Right renal cortex interstitium (tissue), 3 donors: Measurements from ENCODE around the gene THAP4. TPM values are rescaled to one million over a fixed set of nuclear protein-coding genes. Genes with fewer than 3 reads are reported as not detected.

Source experiments
- DNase-seq, 3 donors: peaks; one replicate each; pipeline ENCODE4 v3.0.0-alpha.2; 2013; ENCODE audit warnings: low read depth in 3 of 3, low spot score in 2 of 3
- polyA plus RNA-seq, 3 donors: library from polyadenylated mRNA; unstranded; fragments of 120-200 nt; gene quantifications; one replicate each; pipeline ENCODE4 v1.2.1, GENCODE V29; 2013; ENCODE audit not compliant: insufficient read length in 3 of 3

The THAP4 gene
- polyA plus RNA-seq, 3 donors = 57.9 to 69.0 (median 58.4) TPM

DNA sequence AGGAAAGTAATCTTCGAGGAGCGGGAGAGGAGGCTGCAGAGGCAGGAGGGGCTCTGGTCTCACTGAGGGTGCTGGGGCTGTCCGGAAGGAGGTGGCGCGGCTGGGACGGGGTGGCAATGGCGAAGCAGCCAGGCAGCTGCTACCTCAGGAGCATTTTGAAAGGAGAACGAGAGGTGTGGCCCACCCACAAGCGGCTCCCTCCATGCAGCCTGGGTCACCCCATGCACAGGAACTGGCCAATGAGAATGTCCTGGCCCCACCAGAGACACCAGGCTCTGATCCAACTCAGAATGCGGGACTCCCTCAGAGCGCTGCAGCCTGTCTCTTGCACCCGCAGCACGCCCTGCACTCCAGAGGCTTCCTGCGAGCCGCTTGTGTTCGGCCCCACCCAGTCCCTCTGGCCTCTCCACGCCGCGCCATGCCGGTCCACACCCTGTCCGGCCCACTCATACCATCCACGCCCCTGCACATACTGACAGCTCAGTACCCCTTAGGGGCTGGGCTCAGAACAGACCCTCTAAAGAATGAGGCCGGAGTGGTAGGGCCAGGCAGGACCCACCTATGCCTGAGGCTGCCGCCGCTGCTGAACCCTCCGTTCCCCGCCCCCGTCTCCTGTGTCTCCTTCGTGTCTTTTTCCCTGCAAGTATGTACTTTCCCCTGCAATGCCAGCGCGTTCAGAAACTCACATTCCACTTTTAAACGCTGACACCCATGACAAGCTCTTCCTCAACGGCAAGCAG lies 84.8 kb downstream of the THAP4 start:
- DNase-seq = no peak

GRCh38 chr2:241551599-241551997 lies 85.4 kb downstream of the THAP4 start:
- no peak for DNase-seq

DNA sequence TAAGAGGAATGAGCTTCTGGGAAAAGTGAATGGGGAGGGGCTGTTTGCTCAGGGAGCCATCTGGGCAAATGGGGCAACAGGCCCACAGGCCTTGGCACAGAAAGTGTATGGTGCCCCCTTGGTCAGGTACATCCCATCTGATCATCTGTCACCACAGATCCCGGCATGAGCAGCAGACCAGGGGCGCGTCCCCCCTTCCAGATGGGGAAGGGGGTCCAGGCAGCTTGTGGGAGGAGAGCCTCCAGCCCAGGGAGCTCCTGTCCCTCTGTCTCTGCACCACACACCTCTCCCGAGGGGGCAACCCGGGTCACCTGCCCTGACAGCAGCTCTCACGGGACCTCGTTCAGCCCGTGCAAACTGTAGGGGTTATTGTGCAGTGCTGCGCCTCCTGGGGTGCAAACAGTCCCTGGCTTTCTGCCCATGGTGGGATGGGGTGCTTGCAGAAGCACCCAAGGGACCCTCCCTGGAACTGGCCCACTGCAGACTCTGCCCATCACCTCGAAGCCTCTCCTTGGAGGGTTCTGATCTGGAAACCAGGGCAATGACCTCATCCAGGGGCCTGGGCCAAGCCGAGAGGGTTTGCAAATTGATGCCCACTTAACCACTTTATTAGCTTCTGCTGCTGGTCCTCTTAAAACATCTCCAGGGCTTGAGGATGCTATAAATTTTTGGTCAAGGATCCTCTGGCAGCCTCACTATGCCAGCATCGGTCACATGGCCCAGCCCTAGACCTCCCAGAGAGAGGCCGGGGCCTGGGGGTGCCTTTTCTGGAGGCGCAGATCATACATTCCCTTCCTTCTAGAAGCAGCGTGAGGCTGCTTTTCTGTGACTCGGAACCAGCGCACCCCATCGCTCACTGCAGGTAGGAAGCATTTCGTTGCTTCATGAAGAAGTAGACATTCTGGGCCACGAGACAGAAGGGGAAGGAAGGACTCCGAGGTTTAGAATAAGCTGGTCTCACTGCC lies 86.1 kb downstream of the THAP4 start:
- DNase-seq = no peak

GRCh38 chr2:241548451-241548835 lies 88.5 kb downstream of the THAP4 start:
- no peak for DNase-seq

- DNase-seq = no peak
These were observed 89.0 kb downstream of the THAP4 start for GRCh38 chr2:241547781-241548450.

DNA sequence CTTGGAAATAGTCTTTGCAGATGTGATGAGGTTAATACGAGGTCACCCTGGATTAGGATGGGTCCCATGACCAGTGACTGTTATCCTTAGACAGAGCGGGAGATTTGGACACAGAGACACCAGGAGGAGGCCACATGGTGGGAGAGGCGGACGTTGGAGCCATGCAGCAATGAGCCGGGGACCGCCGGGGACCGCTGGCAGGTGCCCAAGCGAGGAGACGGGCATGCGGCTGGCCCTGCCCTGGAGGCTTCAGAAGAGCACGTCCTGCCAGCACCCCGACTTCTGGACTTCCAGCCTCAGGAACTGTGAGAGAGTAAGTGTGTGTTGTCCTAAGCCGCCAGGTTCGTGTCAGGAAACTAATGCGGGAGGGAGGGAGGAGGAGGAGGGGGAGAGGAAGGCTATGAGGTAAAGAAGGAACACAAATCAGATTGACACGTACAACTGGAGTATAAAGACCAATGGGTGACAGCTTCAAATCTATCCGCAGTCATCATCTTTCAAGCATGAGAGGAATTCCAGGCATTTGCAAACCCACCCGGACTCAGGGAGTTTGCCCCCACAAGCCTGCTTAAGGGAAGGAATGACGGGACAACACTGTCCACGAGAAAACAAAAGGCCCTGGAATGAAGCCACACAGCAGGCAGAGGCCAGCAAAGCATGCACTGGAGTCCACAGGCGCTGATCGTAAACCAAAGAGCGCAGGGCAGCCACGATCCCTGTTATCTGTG lies 90.0 kb downstream of the THAP4 start:
- no peak for DNase-seq

- DNase-seq = no peak
These were observed 91.2 kb downstream of the THAP4 start for GRCh38 chr2:241545523-241546473.

- no peak for DNase-seq
These were observed 91.9 kb downstream of the THAP4 start for GRCh38 chr2:241545106-241545505.

GRCh38 chr2:241542278-241542605 lies 94.7 kb downstream of the THAP4 start:
- no peak for DNase-seq

DNA sequence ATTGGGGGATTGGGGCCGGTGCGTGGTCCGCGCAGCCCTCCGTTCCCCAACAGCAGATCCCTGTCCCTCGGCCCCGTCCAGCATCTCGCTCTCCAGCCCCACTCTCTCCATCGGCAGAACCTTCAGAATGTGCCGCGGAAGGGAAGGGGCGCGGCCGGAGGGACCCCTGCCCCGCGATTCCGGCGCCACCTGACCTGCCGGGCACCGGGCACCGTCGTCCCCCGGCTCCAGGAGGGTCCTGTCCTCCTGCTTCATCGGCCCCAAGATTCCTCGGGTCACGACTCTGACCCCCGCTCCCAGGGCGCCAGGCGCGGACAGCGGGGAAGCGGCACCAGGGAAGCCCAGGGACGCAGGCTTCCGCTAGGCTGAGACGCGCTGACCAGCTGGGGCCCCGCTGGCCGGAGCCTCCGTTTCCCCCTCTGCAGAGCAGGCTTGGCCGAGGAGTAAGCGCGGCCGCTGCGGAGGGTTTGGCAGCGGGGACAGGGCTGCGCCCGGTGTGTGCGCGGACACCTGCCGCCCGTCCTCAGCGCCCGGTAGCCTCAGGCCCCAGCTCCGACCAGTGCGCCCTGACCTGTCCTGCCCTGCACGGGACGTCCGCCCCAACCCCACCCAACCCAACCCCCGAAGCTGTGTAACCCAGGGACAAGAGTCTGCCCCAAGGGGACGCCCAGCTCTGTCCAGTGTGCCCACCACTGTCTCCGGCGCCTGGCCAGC lies 95.2 kb downstream of the THAP4 start:
- no peak for DNase-seq

GRCh38 chr2:241540771-241541561 lies 96.0 kb downstream of the THAP4 start:
- no peak for DNase-seq

GRCh38 chr2:241540401-241540770 lies 96.6 kb downstream of the THAP4 start:
- DNase-seq = no peak

DNA sequence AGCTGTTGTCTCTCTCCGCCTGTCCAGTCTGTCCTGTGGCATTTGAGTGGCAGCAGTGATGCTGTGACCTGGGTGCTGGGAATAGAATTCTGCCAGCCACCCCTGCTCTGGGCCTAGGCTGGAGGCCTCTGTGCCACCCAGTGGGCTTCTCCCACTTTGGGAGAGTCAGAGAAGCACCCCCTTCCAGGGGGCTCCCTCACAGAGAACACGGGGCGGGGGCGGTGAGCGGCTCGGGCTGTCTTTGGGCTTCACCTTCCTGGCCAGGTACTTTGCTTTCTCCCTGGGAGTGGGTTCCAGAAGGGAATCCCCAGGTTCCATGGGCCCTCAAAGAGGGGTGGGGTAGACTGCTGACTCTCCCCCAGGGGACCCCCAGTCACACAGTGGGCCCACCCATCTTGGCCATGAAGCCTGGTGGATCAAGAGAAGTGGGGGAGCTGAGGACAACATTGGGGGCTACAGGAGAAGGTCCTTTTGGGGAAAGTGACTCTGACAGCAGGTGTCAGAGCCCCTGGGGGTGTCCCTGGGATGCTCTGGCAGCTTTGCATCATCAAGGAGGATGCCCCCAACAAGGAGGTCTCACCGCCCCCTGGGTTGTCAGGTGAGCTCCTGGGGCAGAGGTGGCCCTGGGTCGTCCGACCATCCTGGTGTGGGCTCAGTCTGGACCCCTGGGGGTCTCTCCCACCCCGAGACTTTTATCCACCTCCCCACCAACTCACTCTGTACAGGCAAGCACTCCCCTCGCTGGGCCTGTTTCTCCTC lies 97.2 kb downstream of the THAP4 start:
- DNase-seq = no peak

- DNase-seq = no peak
These were observed 97.9 kb downstream of the THAP4 start for GRCh38 chr2:241538838-241539615.

- no peak for DNase-seq
These were observed 100.9 kb downstream of the THAP4 start for GRCh38 chr2:241535871-241536655.
